ENCODE data around the gene REV3L.

DNA sequence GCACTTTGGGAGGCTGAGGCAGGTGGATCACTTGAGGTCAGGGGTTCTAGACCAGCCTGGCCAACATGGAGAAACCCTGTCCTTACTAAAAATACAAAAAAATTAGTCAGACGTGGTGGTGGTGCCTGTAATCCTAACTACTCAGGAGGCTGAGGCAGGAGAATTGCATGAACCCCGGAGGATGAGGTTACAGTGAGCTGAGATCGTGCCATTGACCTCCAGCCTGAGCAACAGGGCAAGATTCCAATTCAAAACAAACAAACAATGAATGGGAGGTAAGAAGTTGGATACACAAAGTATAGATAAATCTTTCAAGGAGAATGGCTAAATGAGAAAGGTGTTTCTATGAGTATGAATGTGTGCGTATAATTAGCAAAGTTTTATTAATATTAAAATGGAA is 75.3 kb downstream of the REV3L start:
- TF ChIP-seq, protein P1, sequence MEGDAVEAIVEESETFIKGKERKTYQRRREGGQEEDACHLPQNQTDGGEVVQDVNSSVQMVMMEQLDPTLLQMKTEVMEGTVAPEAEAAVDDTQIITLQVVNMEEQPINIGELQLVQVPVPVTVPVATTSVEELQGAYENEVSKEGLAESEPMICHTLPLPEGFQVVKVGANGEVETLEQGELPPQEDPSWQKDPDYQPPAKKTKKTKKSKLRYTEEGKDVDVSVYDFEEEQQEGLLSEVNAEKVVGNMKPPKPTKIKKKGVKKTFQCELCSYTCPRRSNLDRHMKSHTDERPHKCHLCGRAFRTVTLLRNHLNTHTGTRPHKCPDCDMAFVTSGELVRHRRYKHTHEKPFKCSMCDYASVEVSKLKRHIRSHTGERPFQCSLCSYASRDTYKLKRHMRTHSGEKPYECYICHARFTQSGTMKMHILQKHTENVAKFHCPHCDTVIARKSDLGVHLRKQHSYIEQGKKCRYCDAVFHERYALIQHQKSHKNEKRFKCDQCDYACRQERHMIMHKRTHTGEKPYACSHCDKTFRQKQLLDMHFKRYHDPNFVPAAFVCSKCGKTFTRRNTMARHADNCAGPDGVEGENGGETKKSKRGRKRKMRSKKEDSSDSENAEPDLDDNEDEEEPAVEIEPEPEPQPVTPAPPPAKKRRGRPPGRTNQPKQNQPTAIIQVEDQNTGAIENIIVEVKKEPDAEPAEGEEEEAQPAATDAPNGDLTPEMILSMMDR (IDR thresholded peaks at IDR 0.05; ENCODE audit: low read length) = no peak
- no peak for TF ChIP-seq EZH2phosphoT487 (IDR thresholded peaks at IDR 0.05; ENCODE audit: low read length)

Measured in MM.1S (cell line).